Suprapubic skin (tissue), 4 donors: ENCODE results near the gene IL18R1.

Source experiments
- POLR2A ChIP-seq, 2 donors: fragments of 450-650 bp; IDR thresholded peaks; one replicate each; pipeline ENCODE4 v1.6.1; 2017; ENCODE audit warnings: antibody characterized with exemption in 2 of 2, mild to moderate bottlenecking in 2 of 2, moderate library complexity in 2 of 2
- POLR2AphosphoS5 ChIP-seq, 3 donors: sonication (generic); formaldehyde crosslinking; IDR thresholded peaks; one replicate each; pipeline ENCODE4 v1.6.1; 2017; ENCODE audit warnings: antibody characterized with exemption in 3 of 3
- TF ChIP-seq, protein P1 (sequence below), 2 donors: fragments of 200-600 bp in 1 of 2; fragments of 450-650 bp in 1 of 2; sonication (generic) in 1 of 2; IDR thresholded peaks; one replicate each; pipeline ENCODE4 v1.5.1; 2016 to 2019; ENCODE audit warnings: antibody characterized with exemption in 2 of 2, mild to moderate bottlenecking in 1 of 2, moderate library complexity in 1 of 2

DNA sequence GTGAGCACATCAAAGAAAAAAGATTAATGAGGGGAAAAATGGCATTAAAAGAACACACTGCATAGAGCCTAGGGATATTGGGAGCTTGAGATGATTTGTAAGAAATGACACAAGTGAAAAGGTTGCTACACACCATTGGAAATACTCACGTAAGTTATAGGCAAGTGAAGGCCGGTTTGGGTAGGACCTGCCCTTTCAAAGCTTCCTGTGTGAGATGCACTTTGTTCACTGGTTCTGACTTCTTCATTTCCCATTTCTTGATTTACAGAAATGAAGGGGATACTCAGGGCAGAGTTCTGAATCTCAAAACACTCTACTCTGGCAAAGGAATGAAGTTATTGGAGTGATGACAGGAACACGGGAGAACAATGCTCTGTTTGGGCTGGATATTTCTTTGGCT is 67.3 kb downstream of the IL18R1 start, which contains the start of gene IL18RAP:
- TF ChIP-seq, protein P1, sequence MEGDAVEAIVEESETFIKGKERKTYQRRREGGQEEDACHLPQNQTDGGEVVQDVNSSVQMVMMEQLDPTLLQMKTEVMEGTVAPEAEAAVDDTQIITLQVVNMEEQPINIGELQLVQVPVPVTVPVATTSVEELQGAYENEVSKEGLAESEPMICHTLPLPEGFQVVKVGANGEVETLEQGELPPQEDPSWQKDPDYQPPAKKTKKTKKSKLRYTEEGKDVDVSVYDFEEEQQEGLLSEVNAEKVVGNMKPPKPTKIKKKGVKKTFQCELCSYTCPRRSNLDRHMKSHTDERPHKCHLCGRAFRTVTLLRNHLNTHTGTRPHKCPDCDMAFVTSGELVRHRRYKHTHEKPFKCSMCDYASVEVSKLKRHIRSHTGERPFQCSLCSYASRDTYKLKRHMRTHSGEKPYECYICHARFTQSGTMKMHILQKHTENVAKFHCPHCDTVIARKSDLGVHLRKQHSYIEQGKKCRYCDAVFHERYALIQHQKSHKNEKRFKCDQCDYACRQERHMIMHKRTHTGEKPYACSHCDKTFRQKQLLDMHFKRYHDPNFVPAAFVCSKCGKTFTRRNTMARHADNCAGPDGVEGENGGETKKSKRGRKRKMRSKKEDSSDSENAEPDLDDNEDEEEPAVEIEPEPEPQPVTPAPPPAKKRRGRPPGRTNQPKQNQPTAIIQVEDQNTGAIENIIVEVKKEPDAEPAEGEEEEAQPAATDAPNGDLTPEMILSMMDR (IDR thresholded peaks at IDR 0.05): no peak
- TF ChIP-seq POLR2AphosphoS5 (IDR thresholded peaks at IDR 0.05): no peak
- TF ChIP-seq POLR2A (IDR thresholded peaks at IDR 0.05): no peak
